Caki2 (cell line): ENCODE measurements around the gene PTPN14. TPM values are rescaled to one million over a fixed set of nuclear protein-coding genes. Genes with fewer than 3 reads are reported as not detected.
A peak's percentile ranks its signal among the peaks of the same experiment; 100 is the strongest.
"Not testable (repeated sequence)": the region's sequence is repeated elsewhere in the genome, so short reads cannot be mapped to it uniquely, and the experiment has no call there.

ENCODE experiments used
- DNase-seq: peaks from one replicate; pipeline ENCODE4 v3.0.0-alpha.2; 2015; ENCODE audit warnings: low read depth
- in situ Hi-C: cut with HindIII; loops from 2 replicates; pipeline ENCODE4 v1.10.0; 2016; ENCODE audit warnings: low sequenced_read_pairs, low pct_unique_long_range_greater_than_20kb, mixed read lengths
- total RNA-seq: library from RNA; depleted of rRNA; stranded (reverse); fragments of >200 nt; shearing (Covaris generic); gene quantifications from 2 replicates; pipeline ENCODE4 v1.2.3, GENCODE V29; 2014; ENCODE audit warnings: low replicate concordance; rRNA removed

Gene PTPN14
- total RNA-seq = 22.9 and 33.0 TPM in 2 replicates

DNA sequence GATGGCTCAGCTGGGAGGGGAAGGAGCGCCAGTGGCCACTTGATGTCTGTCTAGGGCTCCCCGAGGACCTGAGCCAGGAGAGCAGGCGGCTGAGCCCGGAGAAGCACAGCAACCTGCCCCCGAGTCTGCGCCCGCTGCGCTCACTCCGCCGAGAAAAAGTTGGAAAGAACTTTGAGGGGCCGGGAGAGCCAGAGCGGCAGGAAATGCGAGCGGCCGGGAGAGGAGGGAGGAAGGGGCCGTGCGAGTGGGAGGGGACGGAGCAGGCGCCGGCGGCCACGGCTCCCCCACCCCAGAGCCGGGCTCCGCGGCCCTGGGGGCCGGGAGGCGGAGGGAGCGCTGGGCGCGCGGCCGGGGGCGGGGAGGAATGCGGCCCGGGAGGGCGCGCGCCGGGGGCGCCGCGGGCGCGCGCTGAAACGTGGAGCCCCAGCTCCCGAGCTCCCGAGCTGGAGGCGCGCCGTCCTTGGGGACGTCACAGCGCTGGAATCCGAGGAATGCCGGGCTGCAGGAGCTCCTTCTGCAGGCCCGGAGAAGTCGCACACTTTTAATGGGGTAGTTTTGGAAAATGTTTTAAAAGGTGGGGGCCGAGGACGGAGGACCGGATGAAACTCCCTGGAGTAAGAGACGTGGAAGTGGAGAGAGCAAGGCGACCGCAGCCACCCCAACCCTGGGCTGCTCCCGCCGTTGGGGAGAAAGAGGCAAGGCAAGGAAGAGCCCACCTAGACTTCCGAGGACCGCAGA is at the start of gene PTPN14:
Gene PTPN14, minus strand, starts transcription at position 167 of the 738 bp plus-strand sequence. CDS start 86,799 bp downstream, outside the sequence.
- in situ Hi-C loops = no loop called here
- DNase-seq = peak; percentile 92

DNA sequence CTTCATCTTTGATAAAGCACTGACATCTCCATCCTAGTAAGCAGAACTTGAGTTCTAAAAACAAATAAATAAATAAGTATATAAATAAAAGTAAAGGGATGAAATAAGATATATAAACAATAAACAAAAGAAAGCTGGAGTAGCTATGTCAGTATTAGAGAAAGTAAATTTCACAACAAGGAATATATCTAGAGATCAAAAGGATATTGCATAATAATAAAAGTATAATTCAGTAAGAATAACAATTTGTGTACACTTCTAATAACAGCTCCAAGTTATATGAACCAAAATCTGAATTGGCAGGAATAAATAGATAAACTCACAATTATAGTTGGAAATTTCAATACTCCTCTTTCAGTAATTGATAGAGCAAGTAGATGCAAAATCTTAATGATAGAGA is 41.8 kb upstream of the PTPN14 start:
- in situ Hi-C loops = no loop called here
- no peak for DNase-seq

DNA sequence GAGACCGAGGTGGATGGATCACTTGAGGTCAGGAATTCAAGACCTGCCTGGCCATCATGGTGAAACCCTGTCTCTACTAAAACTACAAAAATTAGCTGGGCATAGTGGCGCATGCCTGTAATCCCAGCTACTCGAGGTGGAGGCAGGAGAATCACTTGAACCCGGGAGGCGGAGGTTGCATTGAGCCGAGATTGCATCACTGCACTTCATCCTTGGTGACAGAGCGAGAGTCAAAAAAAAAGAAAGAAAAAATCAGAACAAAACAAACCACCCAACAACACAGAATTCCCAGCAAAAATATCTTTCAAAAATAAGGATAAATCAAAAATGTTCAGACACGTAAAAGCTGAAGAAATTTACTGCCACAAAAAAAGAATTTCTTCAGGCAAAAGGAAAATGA is 40.5 kb upstream of the PTPN14 start:
- in situ Hi-C loops, DNase-seq: not testable (repeated sequence)

DNA sequence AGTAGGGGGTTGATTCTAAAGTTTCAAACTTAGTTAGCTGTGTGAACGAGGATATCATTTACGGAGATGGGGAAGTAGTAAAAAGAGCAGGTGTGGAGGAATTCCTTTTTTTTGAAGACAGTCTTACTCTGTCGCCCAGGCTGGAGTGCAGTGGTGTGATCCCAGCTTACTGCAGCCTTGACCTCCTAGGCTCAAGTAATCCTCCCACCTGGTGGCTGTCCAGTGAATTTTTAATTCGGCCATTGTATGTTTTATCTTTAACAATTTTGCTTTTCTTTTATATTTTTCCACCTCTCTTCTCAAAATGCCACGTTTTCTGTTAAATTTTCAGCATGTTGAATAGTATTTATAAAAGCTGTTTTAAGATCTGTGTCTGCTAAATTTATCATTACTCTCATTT is 39.3 kb upstream of the PTPN14 start:
- DNase-seq = no peak
- in situ Hi-C loops = no loop called here

DNA sequence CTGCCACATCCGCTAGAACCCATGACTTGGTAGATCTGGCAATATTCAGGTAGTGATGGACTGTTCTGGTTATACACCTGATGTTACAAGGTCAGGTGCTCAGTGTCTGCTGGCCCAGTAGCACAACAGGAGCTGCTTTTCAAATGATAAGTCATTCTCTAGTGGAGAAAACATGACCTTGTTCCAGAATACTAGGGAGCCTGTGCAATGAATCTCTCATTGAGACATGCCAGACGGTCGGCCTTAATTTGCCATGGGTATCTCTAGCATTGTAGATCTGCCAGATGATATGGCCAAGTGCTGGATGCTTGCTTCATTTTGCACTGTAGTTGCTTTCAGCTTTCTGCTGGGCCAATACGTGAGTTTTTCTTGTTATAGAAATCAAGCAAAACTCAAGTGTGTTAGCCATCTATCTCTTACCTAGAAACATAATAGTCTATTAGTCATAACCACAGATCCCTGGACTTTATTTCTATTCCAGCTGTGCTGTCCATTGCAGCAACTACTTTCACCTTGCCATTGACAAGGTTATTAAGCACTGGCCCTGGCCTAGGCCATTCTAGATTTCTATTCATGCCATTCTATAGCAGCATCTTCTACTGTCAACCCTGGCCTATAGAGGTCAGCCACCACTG is 37.7 kb upstream of the PTPN14 start:
- in situ Hi-C loops = no loop called here
- no peak for DNase-seq

DNA sequence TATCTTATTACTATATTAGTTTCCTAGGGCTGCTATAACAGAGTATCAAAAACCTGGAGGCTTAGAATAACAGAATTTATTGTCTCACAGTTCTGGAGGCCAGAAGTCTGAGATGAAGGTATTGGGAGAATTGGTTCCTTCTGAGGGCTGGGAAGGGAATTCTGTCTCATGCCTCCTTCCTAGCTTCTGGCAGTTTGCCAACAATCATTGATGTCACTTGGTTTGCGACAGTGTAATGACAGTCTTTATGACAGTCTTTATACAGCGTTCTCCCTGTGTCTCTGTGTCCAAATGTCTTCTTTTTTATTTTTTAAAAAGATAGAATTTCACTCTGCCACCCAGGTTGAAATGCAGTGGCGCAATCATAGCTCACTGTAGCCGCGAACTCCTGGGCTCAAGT is 35.8 kb upstream of the PTPN14 start:
- no peak for DNase-seq
- in situ Hi-C loops = no loop called here

DNA sequence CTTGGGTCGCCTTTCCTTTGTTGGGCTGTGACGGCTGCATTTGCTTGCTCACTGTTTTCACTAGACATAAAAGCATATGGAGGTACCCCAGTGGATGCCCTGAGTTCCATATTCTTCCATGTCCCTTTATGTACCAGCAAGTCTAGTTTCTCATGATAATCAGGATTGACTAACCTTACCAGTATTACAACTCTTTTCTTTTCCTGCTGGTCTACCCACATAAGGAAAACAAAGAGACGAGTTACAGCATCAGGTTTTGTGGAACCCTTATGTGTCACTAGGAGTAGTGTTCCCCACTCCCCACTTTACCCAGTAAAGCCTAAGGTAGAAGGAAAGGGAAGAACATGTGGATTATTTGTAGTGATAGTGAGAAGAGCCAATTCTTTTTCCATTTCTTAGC is 35.2 kb upstream of the PTPN14 start:
- in situ Hi-C loops = no loop called here
- no peak for DNase-seq

DNA sequence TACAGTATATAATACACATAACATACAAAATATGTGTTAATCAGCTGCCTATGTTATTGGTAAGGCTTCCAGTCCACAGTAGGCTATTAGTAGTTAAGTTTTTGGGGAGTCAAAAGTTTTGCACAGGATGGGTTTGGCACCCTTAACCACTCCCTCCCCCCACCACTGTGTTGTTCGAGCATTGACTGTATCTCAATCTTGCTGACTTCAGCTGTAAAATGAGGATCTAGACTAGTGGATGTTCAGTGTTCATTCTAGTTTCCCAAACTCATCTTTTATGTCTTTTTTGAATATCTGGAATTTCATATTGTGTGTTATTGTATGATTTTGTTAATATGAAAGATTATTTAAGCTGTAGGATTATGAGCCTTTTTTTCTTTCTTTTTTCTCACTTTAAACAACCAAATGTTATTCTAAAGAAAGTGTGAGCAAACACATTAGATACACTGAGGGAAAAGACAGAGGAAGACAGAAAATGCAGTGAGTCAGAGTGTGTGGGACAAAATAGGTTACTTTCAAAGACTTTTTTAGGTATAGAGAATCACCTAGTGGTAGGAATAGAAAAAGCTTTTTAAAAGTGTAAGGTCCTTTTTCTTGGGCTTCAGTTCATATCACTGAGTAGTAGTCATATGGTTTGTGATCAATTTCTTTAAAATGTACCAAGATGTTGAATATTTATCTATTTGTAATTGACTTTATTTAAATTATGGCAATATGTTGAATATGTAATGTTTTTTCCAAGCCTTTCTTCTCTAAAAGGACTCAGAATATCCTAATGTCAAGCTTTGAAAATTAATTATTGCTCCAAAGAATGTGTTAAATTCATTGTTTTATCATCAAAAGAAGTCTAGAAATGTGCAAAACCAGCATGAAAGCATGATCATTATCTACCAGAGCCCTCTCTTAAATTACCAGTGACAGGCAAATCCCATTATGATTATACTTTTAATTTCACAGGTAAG is 33.7 kb upstream of the PTPN14 start:
- DNase-seq = peak; percentile 65
- in situ Hi-C loops = no loop called here

DNA sequence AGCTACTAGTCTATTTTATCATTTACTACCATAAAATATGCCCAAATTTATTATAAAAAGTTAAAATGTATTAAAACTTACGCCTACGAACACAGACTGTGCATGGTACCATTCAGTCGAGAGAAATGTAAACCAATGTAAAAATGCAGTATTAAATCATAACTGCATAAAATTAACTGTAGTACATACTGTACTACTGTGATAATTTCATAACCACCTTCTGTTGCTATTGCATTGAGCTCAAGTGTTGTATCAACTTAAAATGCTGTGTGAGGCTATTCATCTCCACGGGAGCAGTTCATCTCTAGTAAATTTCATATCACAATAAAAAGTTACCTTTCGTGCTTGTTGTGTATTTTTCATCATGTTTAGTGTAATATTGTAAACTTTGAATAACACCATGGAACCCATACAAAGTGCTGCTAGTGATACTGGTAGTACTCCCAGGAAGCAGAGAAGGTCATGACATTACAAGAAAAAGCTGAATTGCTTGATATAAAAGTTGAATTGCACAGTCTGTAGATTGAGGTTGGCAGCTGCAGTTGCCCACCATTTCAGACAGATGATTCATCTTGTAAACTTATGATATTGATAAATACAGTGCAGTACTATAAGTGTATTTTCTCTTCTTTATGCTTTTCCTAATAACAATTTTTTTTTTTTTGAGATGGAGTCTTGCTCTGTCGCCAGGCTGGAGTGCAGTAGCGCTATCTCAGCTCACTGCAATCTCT is 32.6 kb upstream of the PTPN14 start:
- DNase-seq = no peak
- in situ Hi-C loops = no loop called here

DNA sequence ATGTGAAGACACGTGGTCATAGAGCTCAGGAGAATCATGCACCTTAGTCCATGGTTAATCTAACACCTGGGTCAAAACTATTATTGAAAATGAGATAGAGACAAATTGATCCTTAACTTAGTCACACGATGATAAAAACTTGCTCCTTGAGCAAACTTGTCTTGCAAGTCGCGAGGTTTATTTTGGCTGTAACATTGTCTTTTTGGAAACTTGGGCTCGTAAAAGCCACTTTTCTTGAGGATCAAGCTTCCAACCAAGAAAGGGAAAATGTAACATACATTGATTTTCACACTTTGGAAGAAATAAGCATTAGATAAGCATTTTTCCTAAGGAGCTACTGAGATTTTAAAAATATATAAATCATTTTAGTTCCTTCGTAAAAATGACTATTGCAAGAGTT is 31.7 kb upstream of the PTPN14 start:
- DNase-seq = no peak
- in situ Hi-C loops = no loop called here

DNA sequence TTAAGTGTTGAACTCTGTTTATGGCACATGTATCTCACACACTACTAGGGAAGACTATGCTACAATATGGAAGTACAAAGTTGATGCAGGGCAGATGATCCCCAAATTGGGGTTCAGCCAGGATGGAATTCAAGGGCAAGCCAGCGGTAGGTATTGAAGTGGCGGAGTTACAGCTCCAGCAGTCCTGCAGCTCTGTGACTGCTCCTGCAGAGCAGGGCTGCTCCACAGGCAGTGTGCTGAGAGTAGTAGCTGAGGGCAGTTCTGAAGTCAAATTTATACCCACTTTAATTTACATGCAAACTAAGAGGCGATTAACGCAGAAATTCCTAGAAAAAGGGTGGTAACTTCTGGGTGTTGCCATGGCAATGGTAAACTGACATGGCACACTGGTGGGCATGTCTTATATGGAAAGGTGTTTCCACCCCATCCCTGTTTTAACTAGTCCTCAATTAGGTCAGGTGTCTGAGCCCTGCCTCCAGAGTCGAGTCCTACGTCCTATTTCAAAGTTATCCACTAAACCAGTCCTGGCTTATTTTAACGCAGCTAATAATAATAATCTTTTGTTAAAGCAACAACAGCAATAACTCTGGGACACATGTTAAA is 31.0 kb upstream of the PTPN14 start:
- in situ Hi-C loops = no loop called here
- DNase-seq = no peak

DNA sequence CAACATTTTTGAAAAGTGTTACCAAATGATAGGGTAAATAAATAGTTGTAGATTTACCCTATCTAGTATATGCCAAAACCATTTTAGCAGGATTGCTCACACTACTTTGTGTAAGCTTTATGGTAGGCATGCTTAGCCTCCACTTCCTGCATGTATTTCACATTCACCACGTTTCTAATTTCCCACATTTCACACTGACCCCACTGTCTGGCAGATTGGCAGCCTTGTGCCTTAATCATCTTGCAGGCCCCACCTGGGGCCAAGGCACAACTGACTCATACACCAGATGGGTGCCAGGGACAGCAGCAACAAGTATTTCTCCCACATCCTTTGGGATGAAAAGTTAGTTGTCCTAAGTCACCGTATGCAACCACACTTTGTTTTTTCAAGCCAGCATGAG is 30.4 kb upstream of the PTPN14 start:
- in situ Hi-C loops = no loop called here
- peak; percentile 63 for DNase-seq

DNA sequence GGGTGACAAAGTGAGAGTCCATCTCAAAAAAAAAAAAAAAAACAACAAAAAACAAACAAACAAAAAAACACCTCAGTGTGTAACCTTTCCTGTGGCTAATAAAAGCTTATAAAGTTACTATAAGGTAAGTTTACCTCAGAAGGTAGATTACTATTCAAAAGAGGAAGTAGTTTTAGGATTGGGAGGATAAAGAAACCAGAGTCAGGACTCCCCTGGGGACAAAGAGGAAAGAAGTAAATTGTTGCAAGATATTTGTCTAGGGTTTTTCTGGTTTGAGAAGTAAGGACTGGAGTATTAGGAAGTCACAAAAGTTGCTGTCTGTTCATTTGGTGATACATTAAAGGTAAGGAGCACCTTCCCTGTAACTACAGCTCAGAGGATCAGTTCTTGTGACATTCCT is 27.8 kb upstream of the PTPN14 start:
- no peak for DNase-seq
- in situ Hi-C loops = no loop called here

DNA sequence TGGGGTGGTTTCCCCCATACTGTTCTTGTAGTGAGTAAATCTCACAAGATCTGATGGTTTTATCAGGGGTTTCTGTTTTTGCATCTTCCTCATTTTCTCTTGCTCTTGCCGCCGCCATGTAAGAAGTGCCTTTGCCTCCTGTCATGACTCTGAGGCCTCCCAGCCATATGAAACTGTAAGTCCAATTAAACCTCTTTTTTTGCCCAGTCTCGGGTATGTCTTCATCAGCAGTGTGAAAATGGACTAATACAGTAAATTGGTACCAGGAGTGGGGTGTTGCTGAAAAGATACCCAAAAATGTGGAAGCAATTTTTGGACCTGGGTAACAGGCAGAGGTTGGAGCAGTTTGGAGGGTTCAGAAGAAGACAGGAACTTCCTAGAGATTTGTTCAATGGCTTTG is 24.7 kb upstream of the PTPN14 start:
- in situ Hi-C loops, DNase-seq: not testable (repeated sequence)

DNA sequence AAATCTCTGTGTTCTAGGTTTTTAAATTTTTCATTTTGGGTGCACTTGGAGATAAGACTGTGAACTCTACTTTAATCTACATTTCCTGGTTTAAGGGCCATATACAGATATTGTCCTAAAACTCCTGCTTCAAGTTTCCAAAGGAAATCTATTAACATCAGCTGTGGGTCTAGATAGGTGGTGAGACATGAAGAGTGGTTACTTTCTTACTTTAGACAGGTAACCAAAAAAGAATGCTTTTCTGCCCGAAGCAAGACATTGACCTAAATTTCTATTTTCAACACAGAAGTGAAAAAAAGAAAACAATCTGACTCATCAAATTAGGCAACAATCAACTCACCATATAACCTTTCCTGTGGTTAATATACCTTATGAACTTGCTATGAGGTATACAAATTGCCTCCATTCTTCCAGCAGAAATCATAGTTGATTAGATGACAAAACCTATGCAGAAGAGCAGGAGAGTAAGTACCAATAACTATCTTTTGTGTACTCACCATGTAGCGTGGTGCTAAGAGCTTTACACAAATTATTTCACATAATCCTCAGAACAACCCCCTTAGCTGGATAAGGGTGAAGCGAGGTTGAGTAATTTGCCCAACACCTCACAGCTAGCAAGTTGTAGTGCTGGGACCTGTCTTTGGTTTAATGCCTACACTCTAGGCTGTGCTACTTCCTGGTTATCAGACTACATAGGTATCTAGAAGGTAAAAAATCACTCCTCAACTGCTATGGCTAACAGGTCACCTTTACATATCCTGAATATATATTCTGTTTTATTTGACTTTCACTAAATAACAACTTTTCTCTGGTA is 23.4 kb upstream of the PTPN14 start:
- no peak for DNase-seq
- in situ Hi-C loops = no loop called here

DNA sequence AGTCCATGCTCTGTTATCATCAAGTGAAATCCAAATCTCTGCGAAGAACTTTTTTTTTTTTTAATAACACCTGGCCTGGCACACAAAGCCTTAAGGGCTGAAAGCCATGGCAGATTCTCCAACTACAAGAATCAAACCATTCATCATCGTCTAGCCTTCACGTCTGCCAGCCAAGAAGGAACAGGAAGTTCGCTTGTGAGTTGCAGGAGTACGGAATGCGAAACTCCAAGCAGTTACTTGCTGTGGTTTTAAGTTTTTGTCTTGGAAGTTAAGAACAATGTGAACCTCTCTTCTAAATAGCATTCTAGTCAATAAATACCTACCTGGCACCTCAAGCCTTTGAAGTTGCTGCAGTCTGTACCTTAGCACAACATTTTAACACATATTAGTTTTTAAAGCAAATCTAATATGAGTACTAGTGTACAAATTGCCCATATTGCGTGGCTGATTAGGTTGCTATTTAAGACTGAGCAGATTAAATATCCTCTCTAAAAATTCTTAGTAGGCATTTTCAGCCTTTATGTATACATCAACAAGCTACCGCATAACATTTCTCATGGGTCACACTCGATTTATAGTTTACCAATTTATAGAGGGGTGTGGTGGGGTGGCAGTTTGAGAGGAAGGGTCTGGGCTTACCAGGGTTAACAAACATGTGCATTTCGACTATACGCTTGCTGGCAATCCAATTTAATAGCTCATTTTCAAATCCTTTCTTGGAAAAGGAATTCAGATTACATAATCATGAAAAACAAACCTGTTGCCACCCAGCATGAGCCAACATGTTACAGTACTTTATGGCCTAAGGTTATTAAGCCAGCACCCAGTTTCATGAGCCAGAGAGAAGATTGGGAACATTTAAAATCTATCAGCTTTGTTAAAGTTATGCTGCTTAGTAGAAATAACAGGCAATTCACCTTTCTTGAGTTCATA is 22.2 kb upstream of the PTPN14 start:
- DNase-seq = no peak
- in situ Hi-C loops = no loop called here
